PC-3 (cell line): ENCODE results near the gene TTC23. TPM values are rescaled to one million over a fixed set of nuclear protein-coding genes. Genes with fewer than 3 reads are reported as not detected.

ENCODE experiments used
- ATAC-seq: fragments of 200-7000 bp; cut with Tn5 transposase; 2 replicates; pipeline ENCODE4 v1.9.1; 2020; ENCODE audit warnings: mild to moderate bottlenecking, moderate library complexity
- BruUV-seq: library from RNA; stranded (reverse); fragments of 400-500 nt; replicated peaks from 2 replicates; lab custom pipeline; 2021; lab: Mats Ljungman, UMichigan
- CTCF ChIA-PET: fragments of 300-600 bp; sonication (Branson Sonifier 250); formaldehyde crosslinking; loops from one replicate; lab custom pipeline; 2022; ENCODE audit warnings: antibody characterized with exemption; lab: Charles Lee
- POLR2A ChIA-PET: fragments of 300-600 bp; sonication (Branson Sonifier 250); formaldehyde crosslinking; loops from one replicate; lab custom pipeline; 2022; ENCODE audit warnings: antibody characterized with exemption; ENCODE audit not compliant: unreplicated experiment; lab: Charles Lee
- DNase-seq: peaks from one replicate; pipeline ENCODE4 v3.0.0-alpha.2; 2015
- H2AFZ ChIP-seq: fragments of 300-600 bp; sonication (generic); 2 replicates; pipeline ENCODE4 v1.6.0; 2016; ENCODE audit warnings: antibody characterized with exemption, low read length
- H3F3A ChIP-seq: fragments of 300-600 bp; sonication (generic); one replicate; pipeline ENCODE4 v1.6.0; 2017; ENCODE audit warnings: antibody characterized with exemption, low read length, control low read depth, mild to moderate bottlenecking; ENCODE audit not compliant: unreplicated experiment
- H3K27ac ChIP-seq: fragments of 300-600 bp; sonication (generic); 2 replicates; pipeline ENCODE4 v1.5.1; 2016; ENCODE audit warnings: mild to moderate bottlenecking, low read length
- H3K27me3 ChIP-seq: fragments of 300-600 bp; sonication (generic); 2 replicates; pipeline ENCODE4 v1.6.1; 2016; ENCODE audit warnings: low read length, mixed read lengths
- H3K36me3 ChIP-seq: fragments of 300-600 bp; sonication (generic); 2 replicates; pipeline ENCODE4 v1.6.1; 2016; ENCODE audit warnings: low read depth, mixed run types, low read length, mixed read lengths
- H3K4me1 ChIP-seq: fragments of 300-600 bp; sonication (generic); 2 replicates; pipeline ENCODE4 v1.5.1; 2016; ENCODE audit warnings: low read length; ENCODE audit not compliant: insufficient read depth
- H3K4me2 ChIP-seq: fragments of 300-600 bp; sonication (generic); 2 replicates; pipeline ENCODE4 v1.6.0; 2016; ENCODE audit warnings: low read length
- H3K4me3 ChIP-seq: fragments of 300-600 bp; sonication (generic); 2 replicates; pipeline ENCODE4 v1.5.1; 2016; ENCODE audit warnings: mild to moderate bottlenecking, low read length, mixed read lengths
- H3K79me2 ChIP-seq: fragments of 300-600 bp; sonication (generic); 2 replicates; pipeline ENCODE4 v1.6.1; 2017; ENCODE audit warnings: low read length, mixed read lengths
- H3K9ac ChIP-seq: fragments of 300-600 bp; sonication (generic); 2 replicates; pipeline ENCODE4 v1.6.0; 2016; ENCODE audit warnings: mild to moderate bottlenecking, low read length
- H3K9me2 ChIP-seq: fragments of 300-600 bp; sonication (generic); replicated peaks from 2 replicates; pipeline ENCODE4 v1.6.1; 2016; ENCODE audit warnings: mixed run types, low read length, mixed read lengths
- H3K9me3 ChIP-seq: fragments of 300-600 bp; sonication (generic); 2 replicates; pipeline ENCODE4 v1.6.1; 2016; ENCODE audit warnings: low read length, mixed read lengths
- H4K20me1 ChIP-seq: fragments of 300-600 bp; sonication (generic); 2 replicates; pipeline ENCODE4 v1.6.1; 2016; ENCODE audit warnings: low read length, mixed read lengths
- CTCF ChIP-seq: fragments of 300-600 bp; sonication (generic); conservative IDR thresholded peaks from 2 replicates; pipeline ENCODE4 v1.5.1; 2017; ENCODE audit warnings: antibody characterized with exemption, low read depth, mild to moderate bottlenecking, low read length
- EZH2 ChIP-seq: fragments of 300-600 bp; sonication (generic); IDR thresholded peaks from one replicate; pipeline ENCODE4 v1.6.1; 2017; ENCODE audit warnings: antibody characterized with exemption, mild to moderate bottlenecking, low read length; ENCODE audit not compliant: unreplicated experiment
- EZH2phosphoT487 ChIP-seq: fragments of 300-600 bp; sonication (generic); IDR thresholded peaks from 2 replicates; pipeline ENCODE4 v1.6.1; 2018; ENCODE audit warnings: mild to moderate bottlenecking, antibody characterized with exemption, low read length, borderline replicate concordance
- intact Hi-C: fragments of 100-400 bp; cut with micrococcal nuclease; formaldehyde crosslinking; loops from 2 replicates; pipeline ENCODE4 v1.9.0; 2023
- total RNA-seq: library from RNA; depleted of rRNA; stranded (reverse); fragments of >200 nt; gene quantifications from 2 replicates; pipeline ENCODE4 v1.2.3, GENCODE V29; 2014

TTC23 gene
- total RNA-seq, 1 experiment from 2014 or later: 10.4 TPM

DNA sequence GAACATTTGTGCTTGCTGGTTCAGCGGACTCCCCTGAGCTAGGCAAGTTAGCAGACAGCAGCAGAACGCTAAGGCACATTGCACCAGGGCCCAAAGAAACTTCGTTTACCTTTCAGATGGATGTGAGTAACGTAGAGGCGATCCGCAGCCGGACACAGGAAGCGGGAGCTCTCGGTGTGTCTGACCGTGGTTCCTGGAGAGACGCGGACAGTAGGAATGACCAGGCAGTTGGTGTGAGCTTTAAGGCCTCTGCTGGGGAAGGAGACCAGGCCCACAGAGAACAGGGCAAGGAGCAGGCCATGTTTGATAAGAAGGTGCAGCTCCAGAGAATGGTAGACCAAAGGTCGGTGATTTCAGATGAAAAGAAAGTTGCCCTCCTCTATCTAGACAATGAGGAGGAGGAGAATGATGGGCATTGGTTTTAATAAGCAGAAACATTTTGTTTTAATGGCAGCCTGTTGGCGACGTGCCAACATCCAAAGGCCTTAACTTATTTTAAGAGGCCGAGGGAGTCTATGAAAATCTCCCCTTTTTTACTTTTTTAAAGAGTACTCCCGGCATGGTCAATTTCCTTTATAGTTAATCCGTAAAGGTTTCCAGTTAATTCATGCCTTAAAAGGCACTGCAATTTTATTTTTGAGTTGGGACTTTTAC lies 116.6 kb downstream of the TTC23 start:
- DNase-seq (no peak), ATAC-seq (no peak)
- Histone ChIP-seq H4K20me1 (0 out of 2 replicates have a peak, but pooled peaks cover 3% of the 10 kb centered on the region), H3K9me3 (no peaks in the 10 kb centered on the region), H3K9ac (no peak overlapping the region), H3K4me3 (no peak overlapping the region), H3K36me3 (peaks cover 6% of the 10 kb centered on the region; the same call in 1 of the 2 replicates), H3K4me2 (no peak overlapping the region), H2AFZ (no peak overlapping the region), H3K9me2 (no peaks in the 10 kb centered on the region), H3F3A (no peaks in the 10 kb centered on the region), H3K4me1 (peaks cover 17% of the 10 kb centered on the region), H3K27ac (no peak overlapping the region), H3K79me2 (no peaks in the 10 kb centered on the region), H3K27me3 (no peaks in the 10 kb centered on the region)
- no TSS peak for BruUV-seq
- no peak for TF ChIP-seq EZH2
- no peak for TF ChIP-seq EZH2phosphoT487
- no peak for TF ChIP-seq CTCF
- POLR2A ChIA-PET: no interaction called here
- CTCF ChIA-PET: no interaction called here
- intact Hi-C loops: no loop called here

- TF ChIP-seq EZH2 (no peak), CTCF (no peak), EZH2phosphoT487 (no peak)
- POLR2A ChIA-PET: no interaction called here
- Histone ChIP-seq H2AFZ (no peak overlapping the region), H3K4me3 (no peak overlapping the region), H3K9me2 (no peaks in the 10 kb centered on the region), H3K9ac (no peak overlapping the region), H3K79me2 (no peaks in the 10 kb centered on the region), H3F3A (no peaks in the 10 kb centered on the region), H4K20me1 (0 out of 2 replicates have a peak, but pooled peaks cover 3% of the 10 kb centered on the region), H3K9me3 (no peaks in the 10 kb centered on the region), H3K4me2 (no peak overlapping the region), H3K27ac (no peak overlapping the region), H3K36me3 (peaks cover 6% of the 10 kb centered on the region; the same call in 1 of the 2 replicates), H3K27me3 (no peaks in the 10 kb centered on the region), H3K4me1 (peaks cover 17% of the 10 kb centered on the region)
- CTCF ChIA-PET: no interaction called here
- intact Hi-C loops: no loop called here
- no TSS peak for BruUV-seq
- ATAC-seq: no peak
- no peak for DNase-seq
These were observed 117.3 kb downstream of the TTC23 start for GRCh38 chr15:99132122-99132521.

DNA sequence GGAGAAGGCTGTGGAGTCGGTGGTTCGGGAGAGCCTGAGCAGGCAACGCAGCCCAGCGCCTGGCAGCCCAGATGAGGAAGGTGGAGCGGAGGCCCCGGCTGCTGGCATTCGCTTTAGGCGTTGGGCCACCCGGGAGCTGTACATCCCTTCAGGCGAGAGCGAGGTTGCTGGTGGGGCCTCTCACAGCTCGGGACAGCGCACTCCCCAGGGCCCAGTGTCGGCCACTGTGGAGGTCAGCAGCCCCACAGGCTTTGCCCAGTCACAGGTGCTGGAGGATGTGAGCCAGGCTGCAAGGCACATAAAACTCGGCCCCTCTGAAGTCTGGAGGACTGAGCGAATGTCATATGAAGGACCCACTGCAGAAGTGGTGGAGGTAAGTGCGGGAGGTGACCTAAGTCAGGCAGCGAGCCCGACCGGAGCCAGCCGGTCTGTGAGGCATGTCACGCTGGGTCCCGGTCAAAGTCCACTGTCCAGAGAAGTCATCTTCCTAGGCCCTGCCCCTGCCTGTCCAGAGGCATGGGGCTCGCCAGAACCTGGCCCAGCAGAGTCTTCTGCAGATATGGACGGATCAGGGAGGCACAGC lies 117.8 kb downstream of the TTC23 start:
- no peak overlapping the region for H3K9ac ChIP-seq
- no peaks in the 10 kb centered on the region for H3K9me2 ChIP-seq
- H3K79me2 ChIP-seq: no peaks in the 10 kb centered on the region
- H3K9me3 ChIP-seq: no peaks in the 10 kb centered on the region
- H2AFZ ChIP-seq: no peak overlapping the region
- H3K36me3 ChIP-seq: peaks cover 6% of the 10 kb centered on the region; the same call in 1 of the 2 replicates
- no peak overlapping the region for H3K4me2 ChIP-seq
- H3K4me1 ChIP-seq: peaks cover 17% of the 10 kb centered on the region
- H3K27ac ChIP-seq: no peak overlapping the region
- H3K4me3 ChIP-seq: no peak overlapping the region
- ChIA-PET POLR2A (interaction anchor here (0.5 kb wide), 1 partner anchor 412 kb away, joined by 7 read pairs; no protein-coding TSS in a partner anchor), CTCF (no interaction called here)
- H3K27me3 ChIP-seq: no peaks in the 10 kb centered on the region
- TF ChIP-seq EZH2phosphoT487: no peak
- TF ChIP-seq EZH2: no peak
- no peak for TF ChIP-seq CTCF
- H3F3A ChIP-seq: no peaks in the 10 kb centered on the region
- intact Hi-C loops: no loop called here
- BruUV-seq: no TSS peak
- ATAC-seq: no peak
- no peak for DNase-seq
- 0 out of 2 replicates have a peak, but pooled peaks cover 3% of the 10 kb centered on the region for H4K20me1 ChIP-seq
